Left renal pelvis (tissue), 4 donors: ENCODE measurements around the gene AQP2. TPM values are rescaled to one million over a fixed set of nuclear protein-coding genes. Genes with fewer than 3 reads are reported as not detected.
A peak's percentile ranks its signal among the peaks of the same experiment; 100 is the strongest.

Source experiments
- DNase-seq, 4 donors: peaks; one replicate each; pipeline ENCODE4 v3.0.0-alpha.2; 2013; ENCODE audit warnings: low read depth in 4 of 4, low spot score in 3 of 4
- polyA plus RNA-seq, 4 donors: library from polyadenylated mRNA; unstranded; fragments of 120-200 nt; gene quantifications; one replicate each; pipeline ENCODE4 v1.2.1, GENCODE V29; 2013; ENCODE audit not compliant: insufficient read length in 4 of 4

Gene AQP2
- polyA plus RNA-seq, 4 donors, result 0.76 to 242 (median 119) TPM

- no peak for DNase-seq
Observed at GRCh38 chr12:49939307-49939706, 11.2 kb upstream of the AQP2 start.

DNA sequence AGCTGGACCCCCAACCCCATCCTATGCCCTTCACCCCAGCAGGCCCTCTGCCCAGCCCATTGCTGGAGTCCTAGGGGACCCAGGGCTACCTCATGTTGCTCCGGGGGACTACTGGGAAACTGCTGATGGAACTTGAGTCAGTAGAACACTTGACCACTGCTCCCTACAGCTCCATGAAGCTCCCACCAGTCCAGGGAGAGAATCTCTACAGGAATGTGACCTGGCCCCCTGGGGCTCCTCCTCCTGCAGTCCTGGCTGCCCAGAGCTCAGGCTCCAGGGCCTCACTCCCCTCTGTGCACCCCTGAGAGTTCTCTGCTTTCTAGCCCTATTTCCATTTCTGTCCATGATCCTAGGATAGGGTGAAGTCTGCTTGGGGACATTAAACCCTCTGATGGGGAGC is 10.8 kb upstream of the AQP2 start:
- DNase-seq, result no peak

GRCh38 chr12:49941556-49942511 is 8.7 kb upstream of the AQP2 start:
- no peak for DNase-seq

DNA sequence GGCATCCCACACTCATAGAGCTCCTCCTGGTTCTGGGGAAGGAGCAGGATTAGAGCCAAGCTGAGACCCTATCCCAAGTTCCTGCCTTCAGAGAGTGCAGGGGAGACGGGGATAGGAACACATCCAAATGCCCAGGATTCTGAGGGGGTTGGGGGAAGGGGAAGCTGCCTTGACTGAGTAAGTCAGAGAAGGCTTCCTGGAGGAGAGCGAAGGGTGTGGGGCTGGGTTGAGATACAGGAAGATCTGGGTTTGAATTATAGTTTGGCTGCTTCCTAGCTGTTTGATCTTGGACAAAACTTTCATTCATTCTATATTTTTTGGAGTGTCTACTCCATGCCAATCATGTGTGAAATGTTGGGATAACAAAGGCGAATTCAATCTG is 8.0 kb upstream of the AQP2 start:
- DNase-seq, result no peak

- no peak for DNase-seq
Observed at GRCh38 chr12:49942921-49943624, 7.5 kb upstream of the AQP2 start.

- no peak for DNase-seq
Observed at GRCh38 chr12:49943625-49943960, 6.9 kb upstream of the AQP2 start.

GRCh38 chr12:49944046-49944445 is 6.5 kb upstream of the AQP2 start:
- no peak for DNase-seq

DNA sequence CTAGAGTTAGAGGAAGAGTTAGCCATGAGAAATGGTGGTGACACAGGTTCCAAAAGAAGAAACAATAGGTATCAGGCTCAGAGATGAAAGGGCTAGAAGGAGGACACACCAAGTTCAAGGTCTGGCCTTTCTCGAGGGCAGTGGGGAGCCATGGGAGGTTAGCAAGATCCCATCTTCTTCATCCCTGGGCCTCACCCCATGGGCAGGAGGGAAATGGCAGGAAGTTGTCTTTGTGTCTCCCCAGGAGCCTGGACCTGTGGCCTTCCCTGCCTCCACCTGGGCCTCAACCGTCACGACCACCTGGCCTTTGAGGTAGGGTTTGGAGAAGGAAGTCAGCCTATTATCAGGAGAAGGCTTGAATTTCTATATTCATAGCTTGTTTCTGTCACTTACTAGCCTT is 5.8 kb upstream of the AQP2 start:
- no peak for DNase-seq

- DNase-seq, result peak in 2 of 4 donors; percentile 55 to 62
Observed at GRCh38 chr12:49945394-49946080, 5.0 kb upstream of the AQP2 start.

DNA sequence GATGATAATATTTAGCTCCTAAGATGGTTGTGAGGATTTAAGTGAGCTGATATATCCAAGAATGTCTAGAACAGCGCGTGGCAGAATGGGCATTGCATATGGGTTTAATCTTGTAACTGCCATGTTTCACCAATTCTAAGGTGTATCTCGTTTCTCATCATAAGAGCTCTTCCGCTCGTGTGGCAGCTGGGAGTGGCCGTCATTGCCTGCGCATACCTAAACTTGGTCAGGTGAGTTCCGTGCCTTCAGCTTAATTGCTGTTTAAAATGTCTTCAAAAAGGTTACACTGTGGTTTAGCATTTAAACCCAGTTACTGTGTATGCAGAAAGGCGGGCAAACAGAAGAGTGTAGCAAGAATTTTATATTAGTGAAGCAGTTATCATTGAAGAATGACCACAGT is 4.5 kb upstream of the AQP2 start:
- no peak for DNase-seq

DNA sequence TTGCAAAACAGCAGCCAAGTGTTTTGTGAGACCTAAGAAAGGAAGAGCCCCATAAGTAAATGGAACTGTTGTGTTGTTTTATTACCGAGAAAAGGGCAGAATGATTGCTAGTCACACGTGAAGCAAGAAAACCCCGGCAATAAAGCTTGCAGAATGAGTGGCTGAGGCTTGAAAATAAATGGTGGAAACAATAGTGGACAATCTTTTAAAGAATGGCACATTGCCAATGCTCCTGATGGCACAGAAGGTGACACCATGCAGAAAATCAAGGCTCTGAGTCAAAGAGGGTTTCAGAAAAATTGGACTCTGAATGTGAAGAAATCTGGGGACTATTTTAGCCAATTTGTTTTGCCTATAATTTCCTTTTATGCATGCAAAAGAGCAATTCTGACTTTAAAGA is 4.0 kb upstream of the AQP2 start:
- no peak for DNase-seq

DNA sequence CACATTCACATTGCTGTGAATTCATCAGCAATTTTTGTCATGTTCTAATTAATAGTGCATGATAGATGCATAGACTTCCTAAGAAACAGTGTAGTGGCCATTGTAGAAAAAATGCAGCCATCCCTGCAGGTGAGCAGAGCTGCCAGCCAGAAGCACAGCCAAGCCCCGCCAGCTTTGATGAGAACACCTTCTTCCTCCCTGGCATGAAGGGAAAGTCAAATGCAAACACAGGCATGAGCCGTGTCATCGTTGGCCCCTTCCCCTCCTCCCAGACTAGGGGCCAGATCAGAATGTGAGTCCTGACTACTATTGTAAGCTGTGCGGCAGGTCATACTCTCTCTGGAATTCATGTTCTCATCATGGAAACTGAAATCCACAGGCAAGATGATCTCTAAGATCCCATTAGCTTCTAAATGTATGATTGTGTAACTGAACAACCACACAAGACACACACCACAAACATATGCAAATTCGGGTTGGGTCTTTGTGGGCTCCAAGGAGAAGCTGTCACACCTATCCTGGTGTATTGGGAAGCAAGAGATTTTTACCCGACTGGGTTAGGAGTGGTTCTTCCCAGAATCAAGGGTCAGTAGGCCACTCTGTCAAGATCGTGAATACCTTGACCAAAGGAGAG is 2.8 kb upstream of the AQP2 start:
- no peak for DNase-seq

DNA sequence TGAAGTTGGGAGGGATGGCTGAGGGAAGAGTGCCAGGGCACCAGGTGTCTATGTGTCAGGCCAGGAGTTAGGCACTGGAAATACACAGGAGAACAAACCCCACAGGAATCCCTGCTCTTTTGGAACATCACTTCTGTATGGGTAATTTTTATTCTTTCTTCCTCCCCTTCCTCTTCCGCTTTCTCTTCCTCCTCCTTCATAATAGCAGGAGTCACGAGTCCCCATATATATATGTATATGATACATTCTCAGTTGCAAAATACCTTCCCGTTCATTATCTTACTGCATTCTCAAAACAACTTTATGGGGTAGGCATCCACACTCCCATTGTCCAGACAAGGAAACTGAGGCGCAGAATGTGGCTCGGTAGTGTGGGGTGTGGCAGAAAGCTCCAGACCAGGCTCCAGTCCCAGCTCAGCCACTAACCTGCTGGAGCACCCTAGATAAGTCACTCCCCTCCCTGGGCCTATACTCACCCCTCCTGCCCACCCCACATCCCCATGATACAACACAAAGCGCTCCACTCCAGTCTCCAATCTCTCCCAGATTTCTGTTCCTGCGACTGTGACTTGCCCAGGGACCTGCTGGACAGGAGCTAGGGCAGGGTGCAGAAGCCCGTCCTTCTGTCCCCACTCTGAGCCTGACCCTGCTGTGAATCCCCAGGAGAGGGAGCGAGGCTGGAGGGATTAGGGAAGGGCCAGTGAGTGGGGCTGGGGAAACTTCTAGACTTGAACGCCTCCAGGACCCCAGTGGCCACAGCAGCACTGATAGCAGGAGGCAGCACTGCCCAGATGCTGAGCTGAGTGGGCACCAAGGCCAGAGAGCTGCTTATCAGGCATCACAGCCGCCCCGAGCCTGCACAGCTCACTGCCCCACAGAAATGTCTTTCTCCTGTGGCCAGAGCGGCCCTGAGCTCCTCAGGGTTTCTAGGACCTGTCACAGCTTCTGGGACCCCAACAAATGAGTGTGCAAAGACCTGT is 1.4 kb upstream of the AQP2 start:
- DNase-seq, result no peak

GRCh38 chr12:49949866-49950265 is 671 bp upstream of the AQP2 start:
- no peak for DNase-seq

GRCh38 chr12:49951411-49952240 is 1.1 kb downstream of the AQP2 start:
- DNase-seq, result no peak

- DNase-seq, result no peak
Observed at GRCh38 chr12:49952391-49953055, 2.0 kb downstream of the AQP2 start.

DNA sequence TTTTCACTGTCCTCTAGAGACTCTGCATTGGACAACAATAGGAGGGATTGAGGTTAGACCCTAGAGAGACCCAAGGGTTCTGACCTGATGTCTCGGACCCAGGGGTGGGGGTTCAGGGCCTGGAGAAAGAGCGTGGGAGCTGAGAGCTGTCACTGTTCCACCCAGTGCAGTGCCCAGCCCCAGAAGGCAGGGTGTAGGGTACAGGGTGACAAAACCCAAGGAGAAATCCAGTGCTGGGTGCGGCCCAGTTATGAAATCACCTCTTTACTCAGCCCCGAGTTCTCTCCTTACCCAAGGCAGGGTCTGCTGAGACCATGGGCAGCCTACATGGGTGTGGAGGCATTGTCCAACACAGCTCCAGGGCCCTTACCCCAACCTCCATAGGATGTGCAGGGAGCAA is 2.6 kb downstream of the AQP2 start:
- no peak for DNase-seq
